OCI-LY3 (cell line): ENCODE measurements around the gene HNRNPF.

Experiments
- EZH2phosphoT487 ChIP-seq: fragments of 200-600 bp; shearing (Covaris generic); IDR thresholded peaks from 2 replicates; pipeline ENCODE4 v1.6.1; 2018; ENCODE audit warnings: antibody characterized with exemption, mixed run types, low read depth
- TF ChIP-seq, protein P1 (sequence below): fragments of 200-600, 300-600 bp; sonication (generic); IDR thresholded peaks from 2 replicates; pipeline ENCODE4 v1.5.1; 2014; ENCODE audit warnings: antibody characterized with exemption, low read length, low read depth

DNA sequence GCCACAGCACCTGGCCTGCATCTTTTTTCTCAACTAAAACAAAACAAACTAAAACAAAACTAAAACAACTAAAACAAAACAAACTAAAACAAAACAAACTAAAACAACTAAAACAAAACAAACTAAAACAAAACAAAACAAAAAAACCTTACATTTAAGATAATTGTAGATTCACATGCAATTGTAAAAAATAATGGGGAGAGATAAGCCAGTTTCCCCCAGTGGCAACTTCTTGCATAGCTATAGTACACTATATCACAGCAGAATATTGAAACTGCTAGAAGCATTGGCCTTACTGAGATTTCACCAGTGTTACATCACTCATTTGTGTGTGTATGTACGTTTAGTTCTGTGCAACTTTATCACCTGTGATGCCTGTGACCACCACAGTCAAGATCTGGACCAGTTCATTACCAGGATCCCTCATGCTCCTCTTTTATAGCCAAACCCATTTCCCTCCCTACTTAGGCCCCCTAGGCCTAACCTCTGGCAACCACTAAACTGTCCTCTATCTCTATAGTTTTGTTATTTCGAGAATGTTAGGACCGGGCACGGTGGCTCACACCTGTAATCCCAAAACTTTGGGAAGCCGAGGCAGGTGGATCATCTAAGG, 28.3 kb downstream of the HNRNPF start:
- TF ChIP-seq, protein P1, sequence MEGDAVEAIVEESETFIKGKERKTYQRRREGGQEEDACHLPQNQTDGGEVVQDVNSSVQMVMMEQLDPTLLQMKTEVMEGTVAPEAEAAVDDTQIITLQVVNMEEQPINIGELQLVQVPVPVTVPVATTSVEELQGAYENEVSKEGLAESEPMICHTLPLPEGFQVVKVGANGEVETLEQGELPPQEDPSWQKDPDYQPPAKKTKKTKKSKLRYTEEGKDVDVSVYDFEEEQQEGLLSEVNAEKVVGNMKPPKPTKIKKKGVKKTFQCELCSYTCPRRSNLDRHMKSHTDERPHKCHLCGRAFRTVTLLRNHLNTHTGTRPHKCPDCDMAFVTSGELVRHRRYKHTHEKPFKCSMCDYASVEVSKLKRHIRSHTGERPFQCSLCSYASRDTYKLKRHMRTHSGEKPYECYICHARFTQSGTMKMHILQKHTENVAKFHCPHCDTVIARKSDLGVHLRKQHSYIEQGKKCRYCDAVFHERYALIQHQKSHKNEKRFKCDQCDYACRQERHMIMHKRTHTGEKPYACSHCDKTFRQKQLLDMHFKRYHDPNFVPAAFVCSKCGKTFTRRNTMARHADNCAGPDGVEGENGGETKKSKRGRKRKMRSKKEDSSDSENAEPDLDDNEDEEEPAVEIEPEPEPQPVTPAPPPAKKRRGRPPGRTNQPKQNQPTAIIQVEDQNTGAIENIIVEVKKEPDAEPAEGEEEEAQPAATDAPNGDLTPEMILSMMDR = no peak
- TF ChIP-seq EZH2phosphoT487 = no peak
